GM18867 (cell line): ENCODE measurements around the gene OAF.
"Not testable (repeated sequence)": the region's sequence is repeated elsewhere in the genome, so short reads cannot be mapped to it uniquely, and the experiment has no call there.

Experiments used
- ATAC-seq: cut with Tn5 transposase; IDR thresholded peaks from one replicate; pipeline ENCODE4 v1.9.1; 2021; ENCODE audit warnings: mild to moderate bottlenecking, moderate library complexity; ENCODE audit not compliant: unreplicated experiment

The OAF gene

DNA sequence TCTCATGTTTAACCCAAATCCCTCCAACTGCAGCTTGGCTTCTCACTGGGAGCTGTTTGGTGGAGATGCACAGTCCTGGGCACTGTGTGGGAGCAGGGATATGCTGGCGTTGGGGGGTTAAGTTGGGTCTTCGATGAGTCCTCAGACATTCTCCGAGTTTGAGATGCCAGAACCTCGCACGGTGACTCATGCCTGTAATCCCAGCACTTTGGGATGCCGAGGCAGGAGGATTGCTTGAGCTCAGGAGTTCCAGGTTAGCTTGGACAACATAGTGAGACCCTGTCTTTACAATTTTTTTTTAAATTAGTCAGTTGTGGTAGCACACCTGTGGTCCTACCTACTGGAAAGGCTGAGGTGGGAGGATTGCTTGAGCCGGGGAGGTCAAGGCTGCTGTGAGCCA lies 49.8 kb downstream of the OAF start:
- ATAC-seq, result no peak

DNA sequence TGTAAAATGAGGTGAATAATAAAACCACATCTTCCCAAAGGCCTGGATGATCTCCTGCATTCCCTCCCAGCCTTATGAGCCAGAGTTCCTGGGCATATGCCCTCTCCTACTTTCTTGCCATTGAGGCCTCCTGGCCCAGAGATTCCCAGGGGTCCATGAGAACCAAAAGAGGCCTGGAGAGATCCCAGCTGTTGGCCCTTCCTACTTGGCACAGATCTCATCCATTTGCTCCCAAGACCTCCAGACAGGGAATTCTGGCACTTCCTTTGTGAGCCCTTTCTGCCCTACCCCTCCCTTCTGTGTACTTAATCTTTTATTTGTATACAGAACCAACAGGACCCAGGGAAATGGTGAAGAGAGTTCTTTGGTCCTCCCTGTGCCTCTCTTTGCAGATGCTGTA lies 50.5 kb downstream of the OAF start:
- ATAC-seq, result no peak

DNA sequence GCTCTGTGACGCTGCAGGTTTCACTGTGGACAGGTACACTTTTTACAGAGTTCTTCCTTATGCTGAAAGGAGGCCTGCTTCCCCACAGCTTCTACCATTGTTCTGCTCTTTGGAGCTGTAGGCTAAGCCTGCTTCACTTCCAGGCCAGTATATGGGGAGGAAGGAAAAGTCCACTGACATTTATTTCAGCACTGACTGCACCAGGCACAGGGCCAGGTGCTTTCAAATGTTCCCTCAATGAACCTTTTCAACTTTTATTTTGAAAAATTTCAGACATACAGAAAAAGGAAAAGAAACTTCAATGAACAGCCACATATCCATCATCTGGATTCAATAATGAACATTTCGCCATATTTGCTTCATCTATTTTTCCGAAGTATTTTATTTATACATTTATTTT lies 51.1 kb downstream of the OAF start:
- no peak for ATAC-seq

DNA sequence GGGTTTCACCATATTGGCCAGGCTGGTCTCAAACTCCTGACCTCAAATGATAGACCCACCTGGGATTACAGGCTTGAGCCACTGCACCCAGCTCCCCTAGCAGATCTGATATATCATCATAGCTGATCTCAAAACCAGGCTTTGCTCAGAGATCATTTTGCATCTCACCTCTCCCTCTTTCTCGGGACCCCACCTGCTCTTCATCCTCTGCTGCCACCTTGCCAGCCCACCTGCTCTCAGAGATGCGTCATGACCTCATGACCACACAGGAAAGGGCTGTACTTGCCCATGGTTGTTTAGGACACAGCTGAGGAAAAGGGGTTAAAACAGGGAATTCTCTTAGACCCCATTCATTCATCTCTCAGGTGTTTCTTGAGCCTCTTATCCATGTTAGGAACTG lies 56.5 kb downstream of the OAF start:
- ATAC-seq, result no peak

DNA sequence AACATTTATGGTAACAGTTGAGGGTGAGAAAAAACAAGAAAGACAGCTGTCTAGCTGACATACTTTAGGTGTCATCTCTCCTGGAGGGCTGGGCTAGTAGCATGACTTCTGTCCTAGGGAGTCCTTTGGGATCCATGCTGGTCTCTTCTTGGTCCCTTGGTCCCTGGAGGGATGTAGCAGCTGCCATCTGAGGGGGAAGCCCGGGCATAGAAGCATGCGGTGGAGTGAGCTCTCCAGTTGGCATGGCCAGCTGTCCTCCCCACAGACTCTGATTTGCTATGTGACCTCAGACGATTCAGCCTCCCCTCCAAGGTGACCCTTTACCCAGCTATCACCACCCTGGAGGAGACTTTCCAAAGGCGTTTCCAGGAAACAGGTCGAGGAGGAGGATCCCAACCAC lies 57.9 kb downstream of the OAF start:
- ATAC-seq, result no peak

DNA sequence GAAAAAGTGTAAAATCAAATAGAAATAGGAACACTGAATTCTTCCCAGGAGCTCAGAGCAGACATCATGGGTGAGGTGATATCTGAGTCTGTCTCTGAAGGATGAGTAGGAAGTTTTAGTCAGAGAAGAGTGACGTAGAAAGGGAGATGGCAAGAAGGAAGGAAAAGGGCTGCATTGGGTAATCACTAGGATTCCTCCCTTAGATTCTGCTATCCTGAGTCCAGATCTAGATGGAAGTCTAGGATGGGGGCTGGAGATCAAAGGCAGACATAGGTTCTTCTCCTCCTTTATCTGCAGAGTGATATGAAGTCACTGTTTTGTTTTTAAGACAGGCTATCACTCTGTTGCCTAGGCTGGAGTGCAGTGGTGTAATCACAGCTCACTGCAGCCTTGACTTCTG lies 59.6 kb downstream of the OAF start:
- no peak for ATAC-seq

DNA sequence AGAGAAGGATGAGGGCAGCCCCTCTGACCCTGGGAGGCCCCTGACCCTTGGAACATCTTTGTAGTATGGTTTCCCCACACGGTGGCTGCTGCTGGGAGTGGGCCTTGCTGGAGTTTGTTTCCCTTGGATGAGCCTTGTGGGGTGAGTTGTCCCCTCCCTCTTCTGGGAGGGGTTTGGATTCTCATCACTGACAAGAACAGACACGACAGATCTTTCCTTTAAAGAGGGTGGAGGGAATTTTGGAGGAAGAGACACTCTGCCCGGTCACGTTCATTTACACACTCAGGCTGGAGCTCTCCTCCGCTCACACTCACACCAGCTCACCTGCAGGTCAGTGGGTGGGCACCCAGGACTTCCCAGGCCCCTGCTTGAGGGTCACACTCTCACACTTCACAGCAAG lies 60.8 kb downstream of the OAF start:
- ATAC-seq, result no peak

DNA sequence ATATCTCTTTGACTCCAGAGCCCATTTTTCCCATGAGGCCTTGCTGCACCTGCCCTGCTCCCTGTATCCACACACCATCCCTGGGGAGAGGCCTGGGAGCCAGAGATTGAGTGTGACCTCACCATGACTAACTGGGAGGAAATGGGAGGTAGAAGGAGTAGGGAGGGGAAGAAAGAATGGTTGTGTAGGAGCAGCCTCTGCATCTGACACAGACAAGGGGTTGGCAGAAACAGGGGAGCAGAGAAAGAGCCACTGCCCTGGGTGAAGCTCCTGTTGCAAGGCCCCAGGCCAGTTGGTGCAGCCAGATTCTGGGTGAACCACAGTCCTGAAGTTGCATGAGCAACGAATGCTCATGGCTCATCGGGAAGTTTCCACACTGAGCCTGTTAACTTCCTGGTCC lies 61.5 kb downstream of the OAF start:
- no peak for ATAC-seq

DNA sequence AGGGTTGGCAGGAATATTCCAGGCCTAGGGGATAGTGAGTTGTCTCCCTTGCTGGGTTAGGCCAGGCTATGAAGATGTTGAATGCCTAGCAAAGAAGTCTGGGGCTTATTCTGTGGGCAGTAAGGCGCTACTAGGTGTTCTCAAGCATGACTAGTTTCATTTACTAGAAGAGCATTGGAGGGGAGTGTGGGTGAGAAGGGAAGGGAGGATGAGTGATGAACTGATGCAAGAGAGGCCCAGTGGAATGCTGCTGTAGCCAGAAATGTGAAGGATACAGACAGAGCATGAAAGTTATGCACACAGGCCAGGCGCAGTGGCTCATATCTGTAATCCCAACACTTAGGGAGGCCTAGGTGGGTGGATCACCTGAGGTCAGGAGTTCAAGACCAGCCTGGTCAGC lies 62.6 kb downstream of the OAF start:
- ATAC-seq, result no peak

DNA sequence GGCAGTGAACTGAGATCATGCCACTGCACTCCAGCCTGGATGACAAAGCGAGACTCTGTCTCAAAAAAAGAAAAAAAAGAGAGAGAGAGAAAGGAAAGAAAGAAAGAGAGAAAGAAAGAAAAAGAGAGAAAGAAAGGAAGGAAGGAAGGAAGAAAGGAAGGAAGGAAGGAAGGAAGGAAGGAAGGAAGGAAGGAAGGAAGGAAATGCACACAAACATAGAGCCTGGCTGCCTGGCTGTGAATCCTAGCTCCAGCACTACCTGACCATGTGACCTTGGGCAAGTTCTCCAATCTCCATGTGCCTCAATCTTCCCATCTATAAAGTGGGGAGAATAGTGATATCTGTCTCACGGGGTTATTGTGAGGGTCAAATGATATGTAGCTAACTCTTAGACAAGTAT lies 63.1 kb downstream of the OAF start:
- ATAC-seq, result not testable (repeated sequence)

DNA sequence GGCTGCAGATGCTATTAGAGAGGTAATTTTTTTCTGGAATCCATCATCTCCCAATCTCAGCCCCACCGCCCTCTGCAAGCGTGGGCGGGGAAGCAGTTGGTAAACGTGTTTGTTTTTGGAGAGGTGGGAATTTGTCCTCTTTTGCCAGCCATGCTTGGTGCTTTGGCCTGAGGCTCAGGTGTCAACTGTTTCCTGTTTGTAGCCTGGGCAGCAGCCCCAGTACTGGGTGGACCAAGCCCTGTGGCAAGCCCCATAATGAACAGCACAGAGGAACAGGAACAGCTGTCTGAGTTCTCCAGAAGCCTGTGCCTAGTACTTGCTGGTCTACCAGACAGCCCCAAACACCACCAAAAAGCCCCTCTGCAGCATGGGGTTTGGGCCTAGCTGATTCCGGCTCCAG lies 68.7 kb downstream of the OAF start:
- ATAC-seq, result no peak
